Measurements from ENCODE around the gene STX10.

DNA sequence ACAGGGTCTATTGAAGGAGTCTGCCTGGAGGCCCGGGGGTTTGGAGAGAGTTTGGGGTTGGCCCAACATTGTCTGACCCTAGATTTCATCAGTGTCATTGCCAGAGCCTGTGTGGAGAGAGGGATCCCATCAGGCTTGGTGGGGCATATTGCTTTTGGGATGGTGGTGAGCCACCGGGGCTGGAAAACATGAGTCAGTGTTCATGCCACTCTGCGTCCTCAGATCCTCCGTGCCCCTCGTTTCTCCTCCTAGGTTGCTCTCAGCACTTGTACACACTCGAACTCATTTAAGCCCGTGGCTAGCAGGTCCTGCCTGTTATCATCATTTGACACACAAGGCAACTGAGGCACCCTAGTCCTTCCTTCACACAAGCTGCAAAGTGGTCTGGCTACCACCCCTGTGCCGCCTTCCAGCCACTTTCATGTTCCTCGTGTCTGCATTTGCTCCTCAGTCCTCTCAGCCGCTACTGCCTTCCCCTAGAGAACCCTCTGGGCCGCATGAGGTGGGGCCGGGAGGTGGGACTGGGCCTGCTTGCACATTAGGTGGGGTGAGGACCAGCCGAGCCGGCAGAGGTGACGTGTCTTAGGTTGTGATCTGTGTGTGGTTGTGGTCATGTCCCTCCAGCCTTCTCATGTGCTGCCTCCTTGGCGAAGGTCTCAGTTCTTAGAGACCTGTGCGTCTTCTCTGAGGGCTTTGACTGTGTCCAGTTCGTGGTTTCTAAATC lies 28.5 kb downstream of the STX10 start:
- TF ChIP-seq, protein P1, sequence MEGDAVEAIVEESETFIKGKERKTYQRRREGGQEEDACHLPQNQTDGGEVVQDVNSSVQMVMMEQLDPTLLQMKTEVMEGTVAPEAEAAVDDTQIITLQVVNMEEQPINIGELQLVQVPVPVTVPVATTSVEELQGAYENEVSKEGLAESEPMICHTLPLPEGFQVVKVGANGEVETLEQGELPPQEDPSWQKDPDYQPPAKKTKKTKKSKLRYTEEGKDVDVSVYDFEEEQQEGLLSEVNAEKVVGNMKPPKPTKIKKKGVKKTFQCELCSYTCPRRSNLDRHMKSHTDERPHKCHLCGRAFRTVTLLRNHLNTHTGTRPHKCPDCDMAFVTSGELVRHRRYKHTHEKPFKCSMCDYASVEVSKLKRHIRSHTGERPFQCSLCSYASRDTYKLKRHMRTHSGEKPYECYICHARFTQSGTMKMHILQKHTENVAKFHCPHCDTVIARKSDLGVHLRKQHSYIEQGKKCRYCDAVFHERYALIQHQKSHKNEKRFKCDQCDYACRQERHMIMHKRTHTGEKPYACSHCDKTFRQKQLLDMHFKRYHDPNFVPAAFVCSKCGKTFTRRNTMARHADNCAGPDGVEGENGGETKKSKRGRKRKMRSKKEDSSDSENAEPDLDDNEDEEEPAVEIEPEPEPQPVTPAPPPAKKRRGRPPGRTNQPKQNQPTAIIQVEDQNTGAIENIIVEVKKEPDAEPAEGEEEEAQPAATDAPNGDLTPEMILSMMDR (IDR thresholded peaks at IDR 0.05) = no peak
- TF ChIP-seq EZH2phosphoT487 (IDR thresholded peaks at IDR 0.05) = no peak
